Lung (tissue), 12 donors: Measurements from ENCODE around the gene GAPDHS. TPM values are rescaled to one million over a fixed set of nuclear protein-coding genes. Genes with fewer than 3 reads are reported as not detected.

Experiments used
- ATAC-seq: fragments of 200-7000 bp; cut with Tn5 transposase; one replicate; pipeline ENCODE4 v1.9.1; 2020; ENCODE audit warnings: moderate number of reproducible peaks; ENCODE audit not compliant: insufficient read depth, low FRiP score
- DNase-seq, 3 donors: peaks; one replicate each; pipeline ENCODE4 v3.0.0-alpha.2; 2013 to 2017
- H3K27ac ChIP-seq, 2 donors: one replicate each; pipeline ENCODE4 v1.5.1; 2013; ENCODE audit warnings: mild to moderate bottlenecking in 2 of 2, moderate library complexity in 2 of 2, control low read depth in 1 of 2, inconsistent platforms in 1 of 2, low read depth in 1 of 2, low read length in 1 of 2
- H3K27me3 ChIP-seq, 3 donors: one replicate each; pipeline ENCODE4 v1.5.1; 2013; ENCODE audit warnings: low read length in 2 of 3; ENCODE audit not compliant: control insufficient read depth in 3 of 3, insufficient read depth in 3 of 3
- H3K36me3 ChIP-seq, 4 donors: one replicate each; pipeline ENCODE4 v1.5.1; 2013; ENCODE audit warnings: low read length in 4 of 4, mild to moderate bottlenecking in 1 of 4, moderate library complexity in 1 of 4; ENCODE audit not compliant: control insufficient read depth in 4 of 4, insufficient read depth in 4 of 4
- H3K4me1 ChIP-seq, 5 donors: one replicate each; pipeline ENCODE4 v1.5.1; 2013; ENCODE audit warnings: low read length in 5 of 5, mild to moderate bottlenecking in 2 of 5, moderate library complexity in 1 of 5; ENCODE audit not compliant: control insufficient read depth in 5 of 5, insufficient read depth in 5 of 5
- H3K4me3 ChIP-seq: one replicate; pipeline ENCODE4 v1.5.1; 2013; ENCODE audit warnings: mild to moderate bottlenecking, control low read depth, moderate library complexity
- H3K9ac ChIP-seq, 2 donors: one replicate each; pipeline ENCODE4 v1.5.1; 2013; ENCODE audit warnings: low read length in 2 of 2, control low read depth in 1 of 2; ENCODE audit not compliant: insufficient read depth in 1 of 2
- H3K9me3 ChIP-seq, 4 donors: one replicate each; pipeline ENCODE4 v1.5.1; 2013; ENCODE audit warnings: low read length in 3 of 4, mild to moderate bottlenecking in 1 of 4, moderate library complexity in 1 of 4; ENCODE audit not compliant: control insufficient read depth in 4 of 4, insufficient read depth in 3 of 4
- CTCF ChIP-seq: IDR thresholded peaks from 2 replicates; pipeline ENCODE4 v1.5.1; 2012; ENCODE audit warnings: mild to moderate bottlenecking; ENCODE audit errors: control extremely low read depth, extremely low read depth
- WGBS, 2 donors: extraction: QIAGEN DNeasy Blood & Tissue Kit; methylation state at CpG; one replicate each; pipeline ENCODE4 v1.1.7; 2013; 5-methylcytosine and 5-hydroxymethylcytosine counted together
- polyA plus RNA-seq, 2 donors: library from polyadenylated mRNA; stranded (reverse); fragments of 200-250 nt; gene quantifications; one replicate each; pipeline ENCODE4 v1.2.1, GENCODE V29; 2013
- total RNA-seq, 2 donors: library from RNA; depleted of rRNA in 1 of 2; stranded (reverse); fragments of >200 nt in 1 of 2; gene quantifications; one replicate each; pipeline ENCODE4 v1.2.1, GENCODE V29; 2014 to 2021
- donor health status: control.
- donor health status: control.
- donor health status: Bipolar disorder and iron deficiency.
- donor health status: healthy.
- donor health status: DM: yes; HTN: yes; CAD: no.

Gene GAPDHS
- total and polyA plus RNA-seq, 4 donors, result not detected

GRCh38 chr19:35578707-35579106 lies 45.5 kb downstream of the GAPDHS start:
- no peak overlapping the region for H3K27ac ChIP-seq
- DNase-seq, result no peak
- H3K27me3 ChIP-seq, result peaks cover 0 to 3% (median 0%) of the 10 kb centered on the region in 3 donors
- ATAC-seq, result no peak
- no peaks in the 10 kb centered on the region for H3K36me3 ChIP-seq
- 72 to 80% methylated on average over 7 of the region's 7 CpGs for WGBS, 2 donors
- H3K4me3 ChIP-seq, result no peak overlapping the region
- H3K4me1 ChIP-seq, result no peaks in the 10 kb centered on the region
- no peak for TF ChIP-seq CTCF
- H3K9ac ChIP-seq, result no peak overlapping the region
- peaks cover 0 to 17% (median 3%) of the 10 kb centered on the region in 4 donors for H3K9me3 ChIP-seq

- no peak for ATAC-seq
- no peak overlapping the region for H3K27ac ChIP-seq
- H3K9ac ChIP-seq, result no peak overlapping the region
- no peak for DNase-seq
- H3K36me3 ChIP-seq, result no peaks in the 10 kb centered on the region
- H3K4me3 ChIP-seq, result no peak overlapping the region
- WGBS, 2 donors, result 84 to 95% methylated on average over 1 of the region's 1 CpG
- H3K9me3 ChIP-seq, result no peaks in the 10 kb centered on the region
- H3K4me1 ChIP-seq, result no peaks in the 10 kb centered on the region
- H3K27me3 ChIP-seq, result peaks cover 0 to 4% (median 3%) of the 10 kb centered on the region in 3 donors
- TF ChIP-seq CTCF, result no peak
These were observed 49.5 kb downstream of the GAPDHS start for GRCh38 chr19:35582760-35583159.

- ATAC-seq, result no peak
These were observed 52.6 kb downstream of the GAPDHS start, which contains the start of gene PMIS2 for GRCh38 chr19:35585848-35586247. Gene PMIS2, plus strand, starts transcription at chr19:35586173. Its CDS starts 87 bp downstream, at chr19:35586260.

More at GRCh38 chr19:35585848-35586247, 52.6 kb downstream of the GAPDHS start, which contains the start of gene PMIS2:
- Histone ChIP-seq H3K4me3 (no peak within 1 kb of the TSS), H3K9me3 (no peaks in the 10 kb centered on the region), H3K4me1 (no peaks in the 10 kb centered on the region), H3K27ac (no peak within 1 kb of the TSS), H3K36me3 (no peaks in the 10 kb centered on the region), H3K9ac (no peak within 1 kb of the TSS), H3K27me3 (peaks cover 0 to 4% (median 3%) of the 10 kb centered on the region in 3 donors)
- 30 to 59% methylated on average over 16 of the region's 16 CpGs for WGBS, 2 donors
- DNase-seq, result no peak
- no peak for TF ChIP-seq CTCF
